ENCODE measurements around the gene SRC. TPM values are rescaled to one million over a fixed set of nuclear protein-coding genes. Genes with fewer than 3 reads are reported as not detected.

The SRC gene
- total and polyA plus RNA-seq, 7 experiments from 2014 or later, result 0.63 to 26.6 (median 2.9) TPM

GRCh38 chr20:37377346-37378081 is 31.6 kb downstream of the SRC start:
- H3K27me3 ChIP-seq (ENCODE audit: control insufficient read depth in 2 of 2, insufficient read depth in 2 of 2, low read length in 2 of 2), result no peaks in the 10 kb centered on the region
- H3K4me3 ChIP-seq (ENCODE audit: low read length), result no peak overlapping the region
- intact Hi-C loops (cut with micrococcal nuclease), result no loop called here
- DNase-seq, result no peak
- ATAC-seq, result no peak
- CTCF ChIA-PET, result interaction anchor here (0.6 kb wide), 1 partner anchor 1673 kb away, joined by 3 read pairs; no protein-coding TSS in a partner anchor
- Mint-ChIP-seq H3K4me3 (no peak overlapping the region), H3K4me1 (peaks cover 0 to 5% (median 0%) of the 10 kb centered on the region in 7 donors), H3K27me3 (no peaks in the 10 kb centered on the region), H3K36me3 (no peaks in the 10 kb centered on the region), H3K9me3 (no peaks in the 10 kb centered on the region), H3K27ac (peak overlapping the region in 2 of 9 donors; percentile 5 to 83)
- POLR2A ChIA-PET, result no interaction called here
- H3K36me3 ChIP-seq (ENCODE audit: control insufficient read depth in 2 of 3, insufficient read depth in 3 of 3, low read length in 3 of 3), result no peaks in the 10 kb centered on the region
- no peak overlapping the region for H3K27ac ChIP-seq (ENCODE audit: low read depth, low read length)
- H3K9me3 ChIP-seq (ENCODE audit: control insufficient read depth in 2 of 3, low read length in 3 of 3), result no peaks in the 10 kb centered on the region
- H3K4me1 ChIP-seq (ENCODE audit: control insufficient read depth in 2 of 2, insufficient read depth in 2 of 2, low read length in 2 of 2), result no peaks in the 10 kb centered on the region

GRCh38 chr20:37378420-37378784 is 32.5 kb downstream of the SRC start:
- Histone ChIP-seq H3K27me3 (ENCODE audit: control insufficient read depth in 2 of 2, insufficient read depth in 2 of 2, low read length in 2 of 2) (no peaks in the 10 kb centered on the region), H3K27ac (ENCODE audit: low read depth, low read length) (no peak overlapping the region), H3K4me1 (ENCODE audit: control insufficient read depth in 2 of 2, insufficient read depth in 2 of 2, low read length in 2 of 2) (no peaks in the 10 kb centered on the region), H3K4me3 (ENCODE audit: low read length) (no peak overlapping the region), H3K9me3 (ENCODE audit: control insufficient read depth in 2 of 3, low read length in 3 of 3) (no peaks in the 10 kb centered on the region), H3K36me3 (ENCODE audit: control insufficient read depth in 2 of 3, insufficient read depth in 3 of 3, low read length in 3 of 3) (no peaks in the 10 kb centered on the region)
- POLR2A ChIA-PET, result no interaction called here
- H3K4me1 Mint-ChIP-seq, result peaks cover 0 to 6% (median 0%) of the 10 kb centered on the region in 7 donors
- H3K36me3 Mint-ChIP-seq, result no peaks in the 10 kb centered on the region
- no peaks in the 10 kb centered on the region for H3K9me3 Mint-ChIP-seq
- H3K4me3 Mint-ChIP-seq, result no peak overlapping the region
- no peak for ATAC-seq
- H3K27me3 Mint-ChIP-seq, result peaks cover 0 to 2% (median 0%) of the 10 kb centered on the region in 5 donors
- H3K27ac Mint-ChIP-seq, result no peak overlapping the region
- no peak for DNase-seq
- intact Hi-C loops (cut with micrococcal nuclease), result no loop called here
- CTCF ChIA-PET, result no interaction called here

- peaks cover 0 to 4% (median 0%) of the 10 kb centered on the region in 5 donors for H3K27me3 Mint-ChIP-seq
- POLR2A ChIA-PET, result no interaction called here
- no peaks in the 10 kb centered on the region for H3K9me3 Mint-ChIP-seq
- intact Hi-C loops (cut with micrococcal nuclease), result no loop called here
- no peak overlapping the region for H3K4me3 Mint-ChIP-seq
- no peaks in the 10 kb centered on the region for H3K36me3 Mint-ChIP-seq
- Histone ChIP-seq H3K36me3 (ENCODE audit: control insufficient read depth in 2 of 3, insufficient read depth in 3 of 3, low read length in 3 of 3) (no peaks in the 10 kb centered on the region), H3K27me3 (ENCODE audit: control insufficient read depth in 2 of 2, insufficient read depth in 2 of 2, low read length in 2 of 2) (no peaks in the 10 kb centered on the region), H3K4me3 (ENCODE audit: low read length) (no peak overlapping the region), H3K9me3 (ENCODE audit: control insufficient read depth in 2 of 3, low read length in 3 of 3) (no peaks in the 10 kb centered on the region), H3K4me1 (ENCODE audit: control insufficient read depth in 2 of 2, insufficient read depth in 2 of 2, low read length in 2 of 2) (no peaks in the 10 kb centered on the region), H3K27ac (ENCODE audit: low read depth, low read length) (no peak overlapping the region)
- H3K27ac Mint-ChIP-seq, result no peak overlapping the region
- peaks cover 0 to 6% (median 0%) of the 10 kb centered on the region in 7 donors for H3K4me1 Mint-ChIP-seq
- CTCF ChIA-PET, result no interaction called here
- ATAC-seq (peak; percentile 69), DNase-seq (no peak)
These were observed 33.1 kb downstream of the SRC start for GRCh38 chr20:37378785-37379598.

- Histone ChIP-seq H3K27ac (ENCODE audit: low read depth, low read length) (no peak overlapping the region), H3K4me1 (ENCODE audit: control insufficient read depth in 2 of 2, insufficient read depth in 2 of 2, low read length in 2 of 2) (peaks cover 4 to 5% of the 10 kb centered on the region in 2 donors), H3K27me3 (ENCODE audit: control insufficient read depth in 2 of 2, insufficient read depth in 2 of 2, low read length in 2 of 2) (no peaks in the 10 kb centered on the region), H3K9me3 (ENCODE audit: control insufficient read depth in 2 of 3, low read length in 3 of 3) (no peaks in the 10 kb centered on the region), H3K4me3 (ENCODE audit: low read length) (no peak overlapping the region), H3K36me3 (ENCODE audit: control insufficient read depth in 2 of 3, insufficient read depth in 3 of 3, low read length in 3 of 3) (no peaks in the 10 kb centered on the region)
- DNase-seq (no peak), ATAC-seq (no peak)
- POLR2A ChIA-PET, result no interaction called here
- H3K4me1 Mint-ChIP-seq, result peaks cover 6 to 12% (median 6%) of the 10 kb centered on the region in 7 donors
- peaks cover 0 to 7% (median 0%) of the 10 kb centered on the region in 5 donors for H3K27me3 Mint-ChIP-seq
- CTCF ChIA-PET, result no interaction called here
- intact Hi-C loops (cut with micrococcal nuclease), result loop anchor here (5.0 to 10.0 kb wide), 3 partner anchors 33 to 375 kb away; partner anchors contain the start of gene SRC (in 1 of the 2)
- no peak overlapping the region for H3K4me3 Mint-ChIP-seq
- no peaks in the 10 kb centered on the region for H3K36me3 Mint-ChIP-seq
- H3K27ac Mint-ChIP-seq, result no peak overlapping the region
- H3K9me3 Mint-ChIP-seq, result peaks cover 0 to 3% (median 0%) of the 10 kb centered on the region in 11 donors
These were observed 34.3 kb downstream of the SRC start for GRCh38 chr20:37379967-37380828.

GRCh38 chr20:37380864-37381579 is 35.1 kb downstream of the SRC start:
- no peaks in the 10 kb centered on the region for H3K9me3 ChIP-seq (ENCODE audit: control insufficient read depth in 2 of 3, low read length in 3 of 3)
- H3K27ac ChIP-seq (ENCODE audit: low read depth, low read length), result no peak overlapping the region
- Mint-ChIP-seq H3K36me3 (no peaks in the 10 kb centered on the region), H3K27ac (no peak overlapping the region), H3K4me3 (no peak overlapping the region), H3K27me3 (peaks cover 0 to 7% (median 0%) of the 10 kb centered on the region in 5 donors), H3K4me1 (peaks cover 6 to 13% (median 6%) of the 10 kb centered on the region in 7 donors), H3K9me3 (peaks cover 0 to 3% (median 0%) of the 10 kb centered on the region in 11 donors)
- intact Hi-C loops (cut with micrococcal nuclease), result loop anchor here (5.0 to 10.0 kb wide), 3 partner anchors 34 to 376 kb away; partner anchors contain the start of gene SRC (in 1 of the 2)
- ATAC-seq (no peak), DNase-seq (no peak)
- H3K36me3 ChIP-seq (ENCODE audit: control insufficient read depth in 2 of 3, insufficient read depth in 3 of 3, low read length in 3 of 3), result no peaks in the 10 kb centered on the region
- no peaks in the 10 kb centered on the region for H3K27me3 ChIP-seq (ENCODE audit: control insufficient read depth in 2 of 2, insufficient read depth in 2 of 2, low read length in 2 of 2)
- CTCF ChIA-PET, result no interaction called here
- POLR2A ChIA-PET, result interaction anchor here (1.0 kb wide), 1 partner anchor 147 kb away, joined by 3 read pairs; the partner anchor contains the start of gene BLCAP
- H3K4me1 ChIP-seq (ENCODE audit: control insufficient read depth in 2 of 2, insufficient read depth in 2 of 2, low read length in 2 of 2), result peaks cover 4 to 5% of the 10 kb centered on the region in 2 donors
- H3K4me3 ChIP-seq (ENCODE audit: low read length), result no peak overlapping the region

Data from naive thymus-derived CD4-positive, alpha-beta T cell (primary cell).